GM21717 (cell line): ENCODE results near the gene USP14.
"Not testable (repeated sequence)": the region's sequence is repeated elsewhere in the genome, so short reads cannot be mapped to it uniquely, and the experiment has no call there.

Experiments
- ATAC-seq: cut with Tn5 transposase; IDR thresholded peaks from one replicate; pipeline ENCODE4 v1.9.1; 2021; ENCODE audit warnings: mild to moderate bottlenecking, moderate library complexity; ENCODE audit not compliant: unreplicated experiment

Gene USP14

DNA sequence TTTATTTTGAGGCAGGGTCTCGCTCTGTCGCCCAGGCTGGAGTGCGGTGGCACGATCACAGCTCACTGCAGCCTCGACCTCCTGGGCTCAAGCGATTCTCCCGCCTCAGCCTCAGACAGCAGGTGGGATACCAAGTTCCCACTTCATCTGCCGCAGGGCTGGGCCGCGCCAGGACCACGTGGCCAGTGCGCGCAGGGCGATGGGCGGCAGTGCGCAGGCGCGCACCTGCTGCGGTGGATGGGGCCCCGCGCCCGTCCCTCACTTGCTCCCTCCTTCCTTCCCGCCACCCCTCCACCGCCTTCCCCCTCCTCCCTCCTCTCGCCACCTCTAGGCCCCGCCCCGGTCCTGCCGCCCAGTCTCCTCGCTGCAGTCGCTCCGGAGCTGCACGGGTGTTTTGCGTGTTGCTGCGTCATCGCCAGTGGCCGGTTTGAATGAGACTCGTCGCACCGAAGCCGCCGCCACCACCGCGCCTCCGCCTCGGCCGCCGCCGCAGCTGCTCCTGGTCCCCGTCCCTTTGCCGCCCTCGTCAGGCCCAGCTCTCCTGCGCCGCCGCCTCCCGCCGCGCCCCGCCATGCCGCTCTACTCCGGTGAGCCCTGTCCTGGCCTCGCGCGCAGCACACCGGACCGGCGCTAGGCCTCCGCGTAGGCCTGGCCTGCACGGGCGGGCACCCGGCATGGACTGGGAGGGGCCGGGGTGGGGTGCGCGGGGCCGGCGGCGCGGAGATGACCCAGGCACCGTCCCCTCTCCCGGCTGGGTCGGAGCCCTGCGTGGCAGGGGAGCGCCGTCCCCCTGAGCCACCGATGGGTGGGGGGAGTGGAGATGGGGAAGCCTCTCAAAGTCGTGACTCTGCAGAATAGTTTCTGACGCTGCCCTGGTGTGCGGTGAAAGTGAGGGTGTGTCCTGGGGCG is at the start of gene USP14:
USP14 (plus strand) TSS at position 430 of the 909 bp plus-strand sequence; CDS start at position 572, 142 bp downstream.
- peak; percentile 87 for ATAC-seq

DNA sequence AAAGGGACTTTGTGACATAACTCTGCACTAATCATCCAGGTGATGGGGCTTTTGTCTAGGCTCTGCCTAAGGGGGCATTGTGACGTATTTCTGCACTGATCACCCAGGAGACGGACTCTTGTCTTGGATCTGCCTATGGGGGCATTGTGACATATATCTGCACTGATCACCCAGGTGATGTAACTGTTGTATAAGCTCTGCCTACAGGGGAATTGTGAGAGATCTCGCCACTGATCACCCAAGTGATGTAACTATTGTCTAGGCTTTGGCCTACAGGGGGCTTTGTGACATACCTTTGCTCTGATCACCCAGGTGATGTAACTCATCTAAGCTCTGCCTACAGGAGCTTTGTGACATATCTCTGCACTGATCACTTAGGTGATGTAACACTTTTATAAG is 49.7 kb upstream of the USP14 start:
- ATAC-seq, result peak; percentile 8

DNA sequence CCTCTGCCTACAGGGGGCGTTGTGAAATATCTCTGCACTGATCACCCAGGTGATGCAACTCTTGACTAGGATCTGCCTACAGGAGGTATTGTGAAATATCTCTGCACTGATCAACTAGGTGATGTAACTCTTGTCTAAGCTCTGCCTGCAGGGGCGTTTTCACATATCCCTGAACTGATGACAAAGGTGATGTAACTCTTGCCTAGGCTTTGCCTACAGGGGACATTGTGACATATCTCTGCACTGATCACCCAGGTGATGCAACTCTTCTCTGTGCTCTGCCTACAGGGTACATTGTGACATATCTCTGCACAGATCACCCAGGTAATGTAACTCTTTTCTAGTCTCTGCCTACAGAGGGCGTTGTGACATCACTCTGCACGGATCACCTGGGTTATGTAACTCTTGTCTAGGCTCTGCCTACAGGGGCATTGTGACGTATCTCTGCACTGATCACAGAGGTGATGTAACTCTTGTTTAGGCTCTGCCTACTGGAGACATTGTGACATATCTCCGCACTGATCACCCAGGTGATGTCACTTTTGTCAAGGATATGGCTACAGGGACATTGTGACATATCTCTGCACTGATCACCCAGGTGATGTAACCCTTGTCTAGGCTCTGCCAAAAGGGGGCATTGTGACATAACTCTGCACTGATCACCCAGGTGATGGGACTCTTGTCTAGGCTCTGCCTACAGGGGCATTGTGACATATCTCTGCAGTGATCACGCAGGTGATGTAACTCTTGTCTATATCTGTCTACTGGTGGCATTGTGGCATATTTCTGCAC is 49.0 kb upstream of the USP14 start:
- ATAC-seq, result not testable (repeated sequence)

DNA sequence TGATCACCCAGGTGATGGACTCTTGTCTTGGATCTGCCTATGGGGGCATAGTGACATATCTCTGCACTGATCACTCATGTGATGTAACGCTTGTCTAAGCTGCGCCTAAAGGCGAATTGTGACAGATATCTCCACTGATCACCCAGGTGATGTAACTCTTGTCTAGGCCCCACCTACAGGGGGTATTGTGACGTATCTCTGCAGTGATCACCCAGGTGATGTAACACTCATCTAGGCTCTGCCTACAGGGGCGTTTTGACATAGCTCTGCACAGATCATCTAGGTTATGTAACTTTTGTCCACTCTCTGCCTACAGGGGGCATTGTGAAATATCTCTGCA is 48.5 kb upstream of the USP14 start:
- not testable (repeated sequence) for ATAC-seq

DNA sequence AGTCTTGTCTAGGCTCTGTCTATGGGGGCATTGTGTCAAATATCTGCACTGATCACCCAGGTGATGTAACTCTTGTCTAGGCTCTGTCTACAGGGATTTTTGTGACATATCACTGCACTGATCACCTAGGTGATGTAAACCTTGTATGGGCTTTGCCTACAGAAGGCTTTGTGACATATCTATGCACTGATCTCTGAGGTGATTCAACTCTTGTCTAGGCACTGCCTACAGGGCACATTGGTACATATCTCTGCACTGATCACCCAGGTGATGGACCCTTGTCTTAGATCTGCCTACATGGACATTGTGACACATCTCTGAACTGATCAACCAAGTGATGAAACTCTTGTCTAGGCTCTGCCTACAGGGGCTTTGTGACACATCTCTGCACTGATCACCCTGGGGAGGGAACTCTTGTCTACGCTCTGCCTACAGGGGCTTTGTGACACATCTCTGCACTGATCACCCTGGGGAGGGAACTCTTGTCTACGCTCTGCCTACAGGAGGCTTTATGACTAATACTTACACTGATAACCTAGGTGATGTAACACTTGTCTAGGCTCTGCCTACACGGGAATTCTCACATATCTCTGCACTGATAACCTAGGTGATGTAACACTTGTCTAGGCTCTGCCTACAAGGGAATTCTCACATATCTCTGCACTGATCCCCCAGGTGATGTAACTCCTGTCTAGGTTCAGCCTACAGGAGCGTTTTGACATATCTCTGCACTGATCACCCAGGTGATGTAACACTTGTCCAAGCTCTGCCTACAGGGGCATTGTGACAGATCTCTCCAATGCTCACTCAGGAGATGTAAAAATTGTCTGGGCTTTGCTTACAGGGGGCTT is 47.8 kb upstream of the USP14 start:
- ATAC-seq, result not testable (repeated sequence)

DNA sequence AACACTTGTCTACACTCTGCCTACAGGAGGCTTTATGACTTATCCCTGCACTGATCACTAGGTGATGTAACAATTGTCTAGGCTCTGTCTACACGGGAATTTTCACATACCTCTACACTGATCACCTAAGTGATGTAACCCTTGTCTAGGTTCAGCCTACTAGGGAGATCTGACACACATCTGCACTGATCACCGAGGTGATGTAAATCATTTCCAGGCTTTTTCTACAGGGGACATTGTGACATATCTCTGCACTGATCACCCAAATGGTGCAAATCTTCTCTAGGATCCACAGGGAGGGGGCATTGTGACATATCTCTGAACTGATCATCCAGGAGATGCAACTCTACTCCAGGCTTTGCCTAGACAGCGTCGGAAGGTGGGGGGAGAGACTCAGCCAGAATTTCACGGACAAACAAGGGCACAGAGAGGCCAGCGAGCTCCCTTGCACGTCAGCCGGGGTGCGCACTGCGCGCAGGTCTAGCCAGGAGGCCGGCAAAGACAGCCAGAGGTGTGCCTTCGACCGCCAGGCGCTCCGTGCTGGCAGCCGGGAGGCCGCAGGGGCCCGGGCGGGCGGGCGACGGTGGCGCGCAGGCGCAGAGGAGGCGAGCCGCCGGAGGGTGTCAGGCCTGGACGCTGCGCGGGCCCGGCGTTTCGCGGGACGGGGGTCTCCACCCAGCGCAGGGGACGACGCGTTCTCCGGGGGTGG is 46.9 kb upstream of the USP14 start:
- ATAC-seq, result no peak

DNA sequence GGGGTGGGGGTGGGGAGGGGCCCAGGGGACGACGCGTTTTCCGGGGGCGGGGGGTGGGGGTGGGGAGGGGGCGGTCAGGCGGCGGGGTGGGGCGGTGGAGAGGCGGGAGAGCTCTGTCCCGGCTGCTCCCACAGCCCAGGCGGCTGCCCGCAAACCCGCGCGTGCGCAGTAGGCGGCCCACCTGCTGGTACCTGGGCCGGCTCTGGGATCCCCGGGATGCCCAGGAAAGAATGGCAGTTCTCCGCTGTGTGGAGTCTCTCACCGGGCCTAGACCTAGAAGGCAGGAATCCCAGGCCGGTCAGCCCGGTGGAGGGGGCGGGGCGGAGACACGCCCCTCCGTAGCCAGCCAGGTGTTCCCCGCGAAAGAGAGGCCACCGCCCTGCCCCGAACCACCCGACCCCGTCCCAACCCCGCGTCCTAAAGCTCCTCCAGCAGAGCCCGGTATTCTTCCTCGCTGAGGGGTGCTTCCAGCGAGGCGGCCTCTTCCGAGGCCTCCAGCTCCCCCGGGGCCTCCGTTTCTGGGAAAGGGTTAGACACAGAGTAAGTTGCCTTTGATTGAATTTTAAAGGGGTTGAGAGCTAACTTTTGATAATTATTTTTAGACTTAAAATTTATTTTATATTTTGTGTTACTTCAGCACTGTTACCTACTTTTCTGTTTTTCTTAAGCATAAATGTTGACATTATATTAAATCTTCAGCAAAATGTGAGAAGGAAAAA is 46.2 kb upstream of the USP14 start:
- ATAC-seq, result not testable (repeated sequence)

DNA sequence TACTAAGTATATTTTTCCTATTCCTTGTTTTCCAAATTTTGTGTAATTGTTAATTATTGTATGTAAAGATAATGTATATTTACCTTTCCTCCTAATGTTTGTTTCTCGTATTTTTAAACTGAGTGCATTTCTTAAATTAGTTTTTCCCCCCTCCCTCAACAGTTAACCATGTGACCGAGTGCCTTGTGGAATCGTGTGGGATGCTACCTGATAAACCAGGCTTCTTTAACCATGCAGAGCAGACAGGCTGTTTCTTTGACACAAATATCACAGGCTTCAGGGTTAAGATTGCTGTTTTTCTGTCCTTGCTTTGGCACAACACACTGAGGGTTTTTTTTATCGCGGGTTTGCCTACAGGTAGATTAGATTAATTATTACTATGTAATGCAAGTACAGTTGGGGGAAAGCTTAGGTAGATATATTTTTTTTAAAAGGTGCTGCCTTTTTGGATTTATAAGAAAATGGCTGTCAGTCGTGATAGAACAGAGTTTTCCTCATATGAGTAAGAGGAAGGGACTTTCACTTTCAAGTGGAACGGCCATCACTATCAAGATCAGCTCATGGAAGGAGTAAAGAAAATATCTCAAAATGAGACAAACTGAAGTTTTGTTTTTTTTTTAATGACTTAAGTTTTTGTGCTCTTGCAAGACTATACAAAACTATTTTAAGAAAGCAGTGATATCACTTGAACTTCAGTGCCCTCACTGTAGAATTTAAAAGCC is 37.7 kb upstream of the USP14 start:
- not testable (repeated sequence) for ATAC-seq

DNA sequence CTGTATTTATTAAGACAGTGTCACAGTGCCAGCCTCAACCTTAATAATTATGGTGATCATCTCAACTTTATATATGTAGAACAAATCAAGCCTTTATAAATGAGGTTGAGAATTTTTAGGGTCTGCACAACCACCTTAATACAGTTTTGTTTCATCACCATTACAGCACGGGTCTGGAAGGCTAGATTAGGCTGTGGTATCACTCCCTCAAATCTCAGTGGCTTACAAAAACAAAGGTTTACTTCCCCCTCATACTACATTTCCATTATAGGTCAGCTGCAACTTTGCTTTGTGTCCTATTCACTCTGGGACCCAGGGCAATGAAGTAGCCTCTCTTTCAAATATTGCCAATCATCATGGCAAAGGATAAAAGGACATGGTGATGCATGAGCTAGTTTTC is 23.3 kb upstream of the USP14 start:
- ATAC-seq, result no peak

DNA sequence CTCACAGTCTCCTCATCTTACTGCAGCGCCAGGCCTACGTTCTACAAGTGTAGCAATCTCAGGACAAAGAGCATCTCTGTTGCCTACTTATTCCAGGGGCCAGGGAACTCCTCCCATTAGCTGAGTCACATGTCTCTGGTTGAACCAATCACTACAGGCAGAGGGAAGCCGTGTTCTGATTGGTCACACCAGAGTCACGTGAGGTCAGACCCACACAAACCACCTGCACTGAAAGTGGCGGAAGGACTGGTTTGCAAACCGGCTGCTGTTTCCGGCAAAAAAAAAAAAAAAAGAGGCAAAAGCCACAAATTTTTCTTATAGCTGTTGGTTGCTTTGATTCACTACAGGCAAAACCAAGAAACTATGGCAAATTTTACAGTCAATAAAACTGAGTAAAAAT is 21.9 kb upstream of the USP14 start:
- no peak for ATAC-seq

DNA sequence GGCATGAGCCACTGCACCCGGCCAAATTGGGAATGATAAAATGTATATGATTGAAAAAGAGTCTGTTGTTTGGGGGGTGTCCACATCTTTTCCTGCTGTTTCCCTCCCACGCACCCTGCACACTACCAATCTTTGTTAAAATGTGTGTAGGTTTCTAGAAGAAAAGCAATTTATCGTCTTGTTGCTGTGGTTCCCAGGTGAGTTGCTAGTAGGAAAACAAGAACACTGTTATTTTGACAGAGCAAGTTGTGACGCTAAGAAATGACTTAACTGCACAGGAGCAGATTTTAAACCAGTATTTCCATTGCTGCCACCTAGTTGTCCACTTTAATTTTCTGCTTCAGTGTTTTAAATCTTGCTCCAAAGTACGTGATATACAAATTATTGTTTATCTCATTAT is 21.0 kb upstream of the USP14 start:
- ATAC-seq, result no peak

DNA sequence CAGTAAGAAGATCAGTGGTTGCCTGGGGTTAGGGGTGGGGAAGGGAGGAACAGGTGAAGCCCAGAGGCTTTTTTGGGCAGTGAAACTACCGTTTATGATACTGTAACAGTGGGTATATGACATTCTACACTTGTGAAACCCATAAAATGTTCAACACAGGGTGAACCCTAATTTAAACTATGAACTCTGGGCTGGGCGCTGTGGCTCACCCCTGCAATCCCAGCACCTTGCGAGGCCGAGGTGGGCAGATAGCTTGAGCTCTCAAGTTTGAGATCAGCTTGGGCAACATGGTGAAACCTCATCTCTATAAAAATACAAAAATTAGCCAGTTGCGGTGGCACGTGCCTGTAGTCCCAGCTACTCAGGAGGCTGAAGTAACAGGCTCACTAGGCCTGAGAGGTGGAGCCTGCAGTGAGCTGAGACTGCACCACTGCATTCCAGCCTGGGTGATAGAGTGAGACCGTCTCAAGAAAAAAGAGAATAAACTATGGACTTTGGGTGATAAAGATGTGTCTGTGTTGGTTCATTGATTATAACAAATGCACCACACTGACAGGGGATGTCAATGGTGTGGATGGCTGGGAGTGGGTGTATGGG is 17.6 kb upstream of the USP14 start:
- no peak for ATAC-seq

DNA sequence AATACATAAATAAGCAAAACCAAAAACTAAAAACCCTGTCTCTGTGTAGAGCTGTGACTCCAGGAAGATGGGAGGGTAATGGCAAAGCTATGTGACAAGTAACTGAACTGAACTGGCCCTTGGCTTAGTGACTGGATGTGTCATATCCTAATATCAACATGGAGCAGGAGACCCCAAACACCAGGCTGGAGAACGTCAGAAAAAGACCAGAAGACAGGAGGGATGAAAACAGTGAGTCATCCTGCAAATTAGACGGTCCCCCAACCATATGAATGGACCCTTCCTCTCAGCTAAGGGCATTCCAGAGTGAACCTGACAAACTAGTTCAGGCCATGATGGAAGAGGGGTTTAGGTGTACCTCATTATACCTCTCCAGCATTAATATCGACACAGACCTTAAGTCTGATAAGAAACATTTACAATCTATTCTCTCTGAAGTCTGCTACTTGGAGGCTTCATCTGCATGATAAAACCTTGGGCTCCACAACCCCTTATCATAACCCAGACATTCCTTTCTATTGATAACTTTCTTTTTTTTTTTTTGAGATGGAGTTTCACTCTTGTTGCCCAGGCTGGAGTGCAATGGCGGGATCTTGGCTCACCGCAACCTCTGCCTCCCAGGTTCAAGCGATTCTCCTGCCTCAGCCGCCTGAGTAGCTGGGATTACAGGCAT is 15.6 kb upstream of the USP14 start:
- ATAC-seq, result not testable (repeated sequence)

DNA sequence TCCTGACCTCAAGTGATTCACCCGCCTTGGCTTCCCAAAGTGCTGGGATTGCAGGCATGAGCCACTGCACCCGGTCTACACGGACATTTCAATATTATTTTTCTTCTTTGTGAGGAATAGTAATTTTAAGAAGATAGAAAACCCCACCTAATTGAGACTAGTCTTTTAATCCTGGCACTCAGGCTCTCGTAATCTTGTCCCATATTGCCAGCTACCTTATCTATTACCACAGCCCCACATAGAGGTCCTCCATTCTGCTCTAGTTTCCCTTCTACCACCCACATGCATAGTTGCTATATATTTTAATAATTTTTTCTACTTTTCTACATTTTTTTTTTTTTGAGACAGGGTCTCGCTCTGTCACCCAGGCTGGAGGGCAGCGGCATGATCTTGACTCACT is 9.5 kb upstream of the USP14 start:
- ATAC-seq, result no peak

DNA sequence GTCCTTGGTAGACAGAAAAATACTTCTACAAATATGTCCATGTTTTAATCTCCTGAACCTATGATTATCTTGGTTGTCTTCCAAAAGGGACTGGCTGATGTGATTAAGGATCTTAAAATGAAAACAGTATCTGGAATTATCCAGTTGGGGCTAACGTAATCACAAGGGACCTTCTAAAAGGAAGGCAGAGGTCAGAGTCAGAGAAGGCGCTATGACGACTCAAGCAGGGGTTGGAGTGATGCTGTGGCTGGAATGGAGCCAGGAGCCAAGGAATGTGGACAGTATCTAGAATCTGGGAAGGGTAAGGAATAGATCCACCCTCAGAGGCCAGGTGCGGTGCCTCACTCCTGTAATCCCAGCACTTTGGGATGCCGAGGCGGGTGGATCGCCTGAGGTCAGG is 4.2 kb upstream of the USP14 start:
- no peak for ATAC-seq

DNA sequence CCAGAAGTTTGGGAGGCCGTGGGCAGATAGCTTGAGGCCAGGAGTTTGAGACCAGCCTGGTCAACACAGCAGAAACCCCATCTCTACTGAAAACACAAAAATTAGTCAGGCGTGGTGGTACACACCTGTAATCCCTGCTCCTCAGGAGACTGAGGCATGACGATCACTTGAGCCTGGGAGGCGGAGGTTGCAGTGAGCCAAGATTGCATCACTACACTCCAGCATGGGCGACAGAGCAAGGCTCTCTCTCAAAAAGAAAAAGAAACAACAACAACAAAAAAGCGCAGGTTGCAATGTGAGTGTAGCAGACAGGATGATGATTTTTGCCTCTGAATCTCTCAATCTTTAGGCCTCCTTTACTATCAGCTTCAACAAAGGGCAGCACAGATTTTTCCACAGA is 2.7 kb upstream of the USP14 start:
- ATAC-seq, result no peak

DNA sequence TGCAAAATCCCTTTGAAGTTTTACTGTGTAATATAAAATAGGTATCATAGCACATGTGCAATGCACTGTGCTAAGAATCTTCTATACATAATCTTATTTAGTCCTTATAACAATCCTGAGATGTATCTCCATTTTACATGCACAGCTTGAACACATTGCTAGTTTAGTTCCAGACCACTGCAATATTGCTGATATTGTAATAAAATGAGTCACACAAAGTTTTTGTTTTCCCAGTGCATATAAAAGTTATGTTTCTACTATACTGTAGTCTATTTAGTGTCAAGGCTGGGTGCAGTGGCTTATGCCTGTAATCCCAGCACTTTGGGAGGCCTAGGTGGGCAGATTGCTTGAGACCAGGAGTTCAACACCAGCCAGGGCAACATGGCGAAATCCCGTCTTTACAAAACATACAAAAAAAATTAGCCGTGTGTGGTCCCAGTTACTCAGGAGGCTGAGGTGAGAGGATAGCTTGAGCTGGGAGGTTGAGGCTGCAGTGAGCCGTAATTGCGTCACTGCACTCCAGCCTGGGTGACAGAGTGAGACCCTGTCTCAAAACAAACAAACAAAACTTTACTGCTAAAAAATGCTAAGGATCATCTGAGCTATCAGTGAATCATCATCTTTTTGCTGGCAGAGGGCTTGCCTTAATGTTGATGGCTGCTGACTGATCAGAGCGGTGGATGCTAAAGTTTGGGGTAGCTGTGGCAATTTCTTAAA is 1.7 kb upstream of the USP14 start:
- no peak for ATAC-seq
